ENCODE measurements around the gene PI4KA. TPM values are rescaled to one million over a fixed set of nuclear protein-coding genes. Genes with fewer than 3 reads are reported as not detected.

Gene PI4KA
- polyA plus RNA-seq, 1 of the 3 experiments (the other 2 are of a cell fraction) = 30.0 TPM

- ChIA-PET POLR2A (no interaction called here), CTCF (interaction anchor here (1.3 to 1.6 kb wide), 2 partner anchors 19 to 26 kb away, joined by 3 read pairs; no protein-coding TSS in a partner anchor)
- no peaks in the 10 kb centered on the region for H4K20me1 ChIP-seq (ENCODE audit: insufficient read depth)
- no peak for DNase-seq
- H3K36me3 ChIP-seq (replicated peaks in 1 of 2; ENCODE audit: control insufficient read depth in 1 of 2, insufficient read depth in 2 of 2, low read length in 1 of 2) = peaks cover 0 to 4% of the 10 kb centered on the region in 2 experiments
- no peak overlapping the region for H3K9ac ChIP-seq
- no peaks in the 10 kb centered on the region for H3K4me1 ChIP-seq (ENCODE audit: control insufficient read depth in 1 of 2, insufficient read depth in 2 of 2, low read depth in 1 of 2, low read length in 1 of 2)
- no peaks in the 10 kb centered on the region for H3K79me2 ChIP-seq (ENCODE audit: insufficient read depth)
- H2AFZ ChIP-seq (ENCODE audit: low read depth) = no peak overlapping the region
- no peaks in the 10 kb centered on the region for H3F3A ChIP-seq (replicated peaks; ENCODE audit: insufficient read depth)
- H3K4me2 ChIP-seq = no peak overlapping the region
- H3K9me2 ChIP-seq = no peaks in the 10 kb centered on the region
- no peaks in the 10 kb centered on the region for H3K27me3 ChIP-seq (ENCODE audit: insufficient read depth)
- 88% methylated on average over 10 of the region's 10 CpGs for WGBS (ENCODE audit: low lambda C conversion rate)
- TF ChIP-seq FOXM1 (IDR thresholded peaks at IDR 0.05; ENCODE audit: low read depth) (no peak), ELF1 (IDR thresholded peaks at IDR 0.05) (no peak), MXI1 (IDR thresholded peaks at IDR 0.05; ENCODE audit: low read depth, low read length) (no peak), PBX3 (IDR thresholded peaks at IDR 0.05) (no peak; the same call in 1 of the 2 replicates), NFIC (IDR thresholded peaks at IDR 0.05; ENCODE audit: borderline replicate concordance) (no peak), MEF2A (IDR thresholded peaks at IDR 0.05; ENCODE audit: borderline replicate concordance, low read depth) (no peak), SMC3 (IDR thresholded peaks at IDR 0.05; ENCODE audit: low read depth, low read length) (no peak), FOXJ3 (CRISPR knock-in tag; IDR thresholded peaks at IDR 0.05) (no peak), RXRA (IDR thresholded peaks at IDR 0.05; ENCODE audit: borderline replicate concordance, low read depth) (no peak), TEAD4 (IDR thresholded peaks at IDR 0.05; ENCODE audit: borderline replicate concordance, insufficient read depth) (no peak), EP300 (IDR thresholded peaks at IDR 0.05; ENCODE audit: borderline replicate concordance in 1 of 2, low read depth in 1 of 2, low read length in 1 of 2) (no peak), EZH2phosphoT487 (IDR thresholded peaks at IDR 0.05; ENCODE audit: borderline replicate concordance, low read depth) (no peak), GABPA (IDR thresholded peaks at IDR 0.05; ENCODE audit: low read depth) (no peak), TAF1 (IDR thresholded peaks at IDR 0.05; ENCODE audit: borderline replicate concordance, low read depth, low read length) (no peak), IRF3 (IDR thresholded peaks at IDR 0.05; ENCODE audit: low read depth, low read length) (no peak)
- no peak overlapping the region for H3K4me3 ChIP-seq (ENCODE audit: low read depth in 2 of 2, low read length in 1 of 2)
- H3K9me3 ChIP-seq = no peaks in the 10 kb centered on the region
- H3K27ac ChIP-seq (ENCODE audit: low read depth in 2 of 2, low read length in 1 of 2) = no peak overlapping the region
Measured at GRCh38 chr22:20777420-20778177, 81.0 kb downstream of the PI4KA start.

Data from SK-N-SH (cell line).